Breast epithelium (tissue), 4 donors: ENCODE data around the gene MAP7. TPM values are rescaled to one million over a fixed set of nuclear protein-coding genes. Genes with fewer than 3 reads are reported as not detected.

Source experiments
- DNase-seq, 2 donors: peaks; one replicate each; pipeline ENCODE4 v3.0.0-alpha.2; 2019; ENCODE audit warnings: low spot score in 2 of 2
- H3K27ac ChIP-seq, 2 donors: fragments of 200-600 bp; sonication (generic) in 1 of 2; one replicate each; pipeline ENCODE4 v1.5.1; 2016 to 2019; ENCODE audit warnings: mild to moderate bottlenecking in 1 of 2
- H3K27me3 ChIP-seq, 2 donors: fragments of 200-600 bp; sonication (generic) in 1 of 2; one replicate each; pipeline versions ENCODE4 v1.5.1 to v1.6.0; 2017 to 2019; ENCODE audit warnings: control low read depth in 1 of 2, mild to moderate bottlenecking in 1 of 2
- H3K36me3 ChIP-seq: fragments of 200-600 bp; one replicate; pipeline ENCODE4 v1.5.1; 2019
- H3K4me1 ChIP-seq, 2 donors: fragments of 200-600 bp; sonication (generic); one replicate each; pipeline ENCODE4 v1.5.1; 2016 to 2019; ENCODE audit warnings: control low read depth in 1 of 2
- H3K4me3 ChIP-seq, 3 donors: fragments of 200-600 bp; sonication (generic); 1 replicate in 2 of 3; 2 replicates in 1 of 3; pipeline ENCODE4 v1.5.1; 2016 to 2019; ENCODE audit warnings: mild to moderate bottlenecking in 3 of 3, moderate library complexity in 2 of 3
- H3K9me3 ChIP-seq, 2 donors: fragments of 200-600 bp; sonication (generic) in 1 of 2; one replicate each; pipeline ENCODE4 v1.5.1; 2016 to 2019; ENCODE audit warnings: control low read depth in 1 of 2
- POLR2A ChIP-seq: fragments of 450-650 bp; IDR thresholded peaks from one replicate; pipeline ENCODE4 v1.6.1; 2016; ENCODE audit warnings: antibody characterized with exemption, mild to moderate bottlenecking, moderate library complexity
- POLR2AphosphoS5 ChIP-seq, 3 donors: sonication (generic); formaldehyde crosslinking; IDR thresholded peaks; one replicate each; pipeline ENCODE4 v1.6.1; 2017; ENCODE audit warnings: antibody characterized with exemption in 3 of 3
- intact Hi-C: fragments of 100-400 bp; cut with DNase I; formaldehyde crosslinking; loops from one replicate; pipeline ENCODE4 v1.15.1; 2023; ENCODE audit warnings: low total_unique reads
- total RNA-seq, 3 donors: library from RNA; depleted of rRNA; stranded (reverse); fragments of >200 nt; gene quantifications; one replicate each; pipeline ENCODE4 v1.1.0, GENCODE V29; 2016
- TF ChIP-seq, protein P1 (sequence below), 3 donors: fragments of 450-650 bp; IDR thresholded peaks; one replicate each; pipeline ENCODE4 v1.5.1; 2016 to 2017; ENCODE audit warnings: antibody characterized with exemption in 3 of 3, mild to moderate bottlenecking in 3 of 3, moderate library complexity in 3 of 3

Gene MAP7
- total RNA-seq, 3 donors from 2014 or later = 14.2 to 42.4 (median 16.4) TPM

DNA sequence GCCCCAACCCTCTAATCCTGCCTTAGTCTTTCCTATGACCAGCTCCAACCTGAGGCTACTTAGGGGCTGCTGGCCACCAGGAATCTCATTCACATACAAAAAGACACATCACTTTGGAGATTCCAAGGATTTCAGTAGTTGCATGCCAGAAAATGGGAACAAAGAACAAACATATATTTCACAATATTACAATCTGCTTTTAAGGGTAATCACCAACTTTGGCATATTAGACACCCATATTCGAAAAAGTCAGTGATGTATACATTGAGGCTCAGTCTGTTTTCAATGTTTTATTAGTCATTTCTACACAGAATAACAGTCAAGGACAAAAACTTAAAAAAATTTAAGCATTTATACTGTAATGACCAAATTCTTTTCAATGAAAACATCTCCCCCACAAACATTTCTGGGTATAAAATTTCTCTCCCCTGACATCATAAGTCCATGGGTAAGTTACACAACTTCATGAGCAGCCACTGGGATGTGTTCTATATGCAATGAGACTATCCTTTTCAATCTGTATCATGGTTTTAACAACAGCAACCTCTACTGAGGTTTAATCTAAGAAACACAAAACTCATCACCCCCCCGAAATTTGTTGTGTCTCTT, 103.5 kb downstream of the MAP7 start:
- no peaks in the 10 kb centered on the region for H3K36me3 ChIP-seq
- intact Hi-C loops = no loop called here
- H3K9me3 ChIP-seq = peaks cover 0 to 11% of the 10 kb centered on the region in 2 donors
- H3K4me3 ChIP-seq = no peak overlapping the region
- TF ChIP-seq, protein P1, sequence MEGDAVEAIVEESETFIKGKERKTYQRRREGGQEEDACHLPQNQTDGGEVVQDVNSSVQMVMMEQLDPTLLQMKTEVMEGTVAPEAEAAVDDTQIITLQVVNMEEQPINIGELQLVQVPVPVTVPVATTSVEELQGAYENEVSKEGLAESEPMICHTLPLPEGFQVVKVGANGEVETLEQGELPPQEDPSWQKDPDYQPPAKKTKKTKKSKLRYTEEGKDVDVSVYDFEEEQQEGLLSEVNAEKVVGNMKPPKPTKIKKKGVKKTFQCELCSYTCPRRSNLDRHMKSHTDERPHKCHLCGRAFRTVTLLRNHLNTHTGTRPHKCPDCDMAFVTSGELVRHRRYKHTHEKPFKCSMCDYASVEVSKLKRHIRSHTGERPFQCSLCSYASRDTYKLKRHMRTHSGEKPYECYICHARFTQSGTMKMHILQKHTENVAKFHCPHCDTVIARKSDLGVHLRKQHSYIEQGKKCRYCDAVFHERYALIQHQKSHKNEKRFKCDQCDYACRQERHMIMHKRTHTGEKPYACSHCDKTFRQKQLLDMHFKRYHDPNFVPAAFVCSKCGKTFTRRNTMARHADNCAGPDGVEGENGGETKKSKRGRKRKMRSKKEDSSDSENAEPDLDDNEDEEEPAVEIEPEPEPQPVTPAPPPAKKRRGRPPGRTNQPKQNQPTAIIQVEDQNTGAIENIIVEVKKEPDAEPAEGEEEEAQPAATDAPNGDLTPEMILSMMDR (IDR thresholded peaks at IDR 0.05) = no peak
- TF ChIP-seq POLR2A (no peak), POLR2AphosphoS5 (IDR thresholded peaks at IDR 0.05) (no peak)
- H3K27me3 ChIP-seq = no peaks in the 10 kb centered on the region
- H3K4me1 ChIP-seq = no peaks in the 10 kb centered on the region
- DNase-seq = no peak
- no peak overlapping the region for H3K27ac ChIP-seq

DNA sequence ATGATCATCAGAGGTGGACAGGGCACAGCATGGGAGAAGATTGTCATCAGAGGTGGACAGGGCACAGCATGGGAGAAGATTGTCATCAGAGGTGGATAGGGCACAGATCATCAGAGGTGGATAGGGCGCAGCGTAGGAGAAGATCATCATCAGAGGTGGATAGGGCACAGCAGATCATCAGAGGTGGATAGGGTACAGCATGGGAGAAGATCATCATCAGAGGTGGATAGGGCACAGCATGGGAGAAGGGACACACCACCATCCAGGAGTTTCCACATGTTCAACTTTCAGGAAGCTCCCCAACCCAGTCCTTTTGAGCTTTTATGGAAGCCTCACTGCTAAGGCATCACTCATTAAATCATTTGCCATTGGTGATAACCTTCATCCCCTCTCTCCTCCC, 104.1 kb downstream of the MAP7 start:
- TF ChIP-seq POLR2A = no peak
- TF ChIP-seq, protein P1 (IDR thresholded peaks at IDR 0.05) = no peak
- no peak for TF ChIP-seq POLR2AphosphoS5 (IDR thresholded peaks at IDR 0.05)
- intact Hi-C loops = no loop called here
- no peak for DNase-seq

DNA sequence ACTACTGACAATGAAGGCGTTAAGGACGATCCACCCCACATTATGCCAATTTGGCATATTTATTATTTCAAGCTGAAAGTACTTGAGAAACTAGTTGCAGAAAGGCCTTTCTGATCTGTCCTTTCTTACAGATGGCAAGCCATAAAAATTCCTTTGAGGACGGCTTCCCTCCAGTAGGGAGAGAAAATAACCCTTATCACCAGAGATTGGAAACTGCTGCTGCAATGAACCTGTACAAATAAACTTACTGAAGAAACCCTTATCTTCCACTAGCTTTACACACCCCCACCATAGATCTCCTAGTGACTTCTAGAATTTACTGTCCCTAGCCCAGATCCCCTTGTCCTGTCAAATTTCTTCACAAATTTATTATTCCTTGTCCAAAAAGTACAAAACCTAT, 105.2 kb downstream of the MAP7 start:
- no peak for DNase-seq
- TF ChIP-seq POLR2AphosphoS5 (IDR thresholded peaks at IDR 0.05) (no peak), POLR2A (no peak)
- TF ChIP-seq, protein P1 (IDR thresholded peaks at IDR 0.05) = no peak
- H3K4me1 ChIP-seq = no peaks in the 10 kb centered on the region
- H3K4me3 ChIP-seq = no peak overlapping the region
- H3K36me3 ChIP-seq = no peaks in the 10 kb centered on the region
- intact Hi-C loops = no loop called here
- no peaks in the 10 kb centered on the region for H3K9me3 ChIP-seq
- H3K27me3 ChIP-seq = no peaks in the 10 kb centered on the region
- no peak overlapping the region for H3K27ac ChIP-seq

More for the DNA sequence above, 104.1 kb downstream of the MAP7 start:
- peaks cover 0 to 5% of the 10 kb centered on the region in 2 donors for H3K9me3 ChIP-seq
- no peak overlapping the region for H3K27ac ChIP-seq
- no peaks in the 10 kb centered on the region for H3K4me1 ChIP-seq
- H3K27me3 ChIP-seq = no peaks in the 10 kb centered on the region
- H3K36me3 ChIP-seq = no peaks in the 10 kb centered on the region
- no peak overlapping the region for H3K4me3 ChIP-seq

DNA sequence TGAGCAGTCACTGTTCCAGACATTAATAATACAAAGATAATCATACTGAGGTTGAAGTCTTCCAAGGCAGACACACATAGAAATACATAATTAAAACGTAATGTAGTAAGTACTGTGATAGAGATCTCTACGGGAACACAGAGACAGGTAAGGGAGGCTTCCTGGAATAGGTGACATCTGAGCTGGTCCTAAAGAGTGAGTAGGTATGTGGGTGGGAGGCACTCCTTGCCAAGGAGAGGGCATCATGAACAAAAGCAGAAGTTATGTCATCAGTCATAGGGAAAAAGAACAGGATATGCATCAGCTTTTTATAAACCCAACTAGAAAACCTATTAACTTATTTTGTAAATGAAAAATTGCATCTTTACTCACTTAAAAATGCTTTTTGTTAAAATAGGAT, 110.0 kb downstream of the MAP7 start:
- H3K27me3 ChIP-seq = no peaks in the 10 kb centered on the region
- no peak for TF ChIP-seq POLR2A
- no peaks in the 10 kb centered on the region for H3K36me3 ChIP-seq
- no peaks in the 10 kb centered on the region for H3K9me3 ChIP-seq
- intact Hi-C loops = no loop called here
- H3K27ac ChIP-seq = no peak overlapping the region
- no peak for DNase-seq
- H3K4me1 ChIP-seq = no peaks in the 10 kb centered on the region
- no peak overlapping the region for H3K4me3 ChIP-seq

DNA sequence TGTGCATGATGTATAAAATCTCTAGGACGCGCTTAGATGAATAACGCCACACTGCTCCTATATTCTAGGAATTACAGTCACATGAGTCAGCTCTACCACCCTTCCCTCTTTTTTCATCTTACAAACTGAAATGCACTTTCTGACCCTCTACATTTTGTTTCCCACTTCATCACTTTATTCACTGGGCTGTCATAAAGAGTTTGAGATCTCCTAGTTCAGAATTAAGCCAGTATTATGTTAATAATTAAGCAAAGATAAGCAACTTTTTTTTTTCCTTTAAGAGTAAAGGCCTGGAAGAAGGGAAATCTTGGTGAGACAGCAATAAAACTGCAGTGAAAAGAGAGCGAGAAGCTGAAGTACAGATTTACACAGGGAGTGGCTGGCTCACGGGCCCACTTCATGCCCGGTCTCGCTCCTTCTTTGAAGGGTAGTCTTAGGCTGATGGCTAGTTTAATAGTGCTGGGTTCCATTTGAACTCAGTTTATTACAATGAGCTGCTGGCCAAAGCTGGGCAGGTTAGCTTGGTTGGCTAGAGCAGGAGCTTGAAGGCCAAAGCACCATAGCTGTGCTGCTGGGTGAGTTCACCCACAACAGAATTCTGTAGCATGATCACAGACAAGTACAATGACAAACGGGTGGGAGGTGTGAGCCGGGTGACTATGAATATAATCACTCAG, 110.6 kb downstream of the MAP7 start:
- DNase-seq = no peak
- no peak overlapping the region for H3K27ac ChIP-seq
- H3K4me3 ChIP-seq = no peak overlapping the region
- no peaks in the 10 kb centered on the region for H3K36me3 ChIP-seq
- no peaks in the 10 kb centered on the region for H3K4me1 ChIP-seq
- no peaks in the 10 kb centered on the region for H3K9me3 ChIP-seq
- TF ChIP-seq POLR2A (no peak), POLR2AphosphoS5 (IDR thresholded peaks at IDR 0.05) (no peak)
- TF ChIP-seq, protein P1 (IDR thresholded peaks at IDR 0.05) = no peak
- intact Hi-C loops = no loop called here
- no peaks in the 10 kb centered on the region for H3K27me3 ChIP-seq
